Measurements from ENCODE around the gene SEC14L3.
"Not testable (repeated sequence)": the region's sequence is repeated elsewhere in the genome, so short reads cannot be mapped to it uniquely, and the experiment has no call there.

- TF ChIP-seq POLR2AphosphoS5 (IDR thresholded peaks at IDR 0.05); EP300 (IDR thresholded peaks at IDR 0.05; ENCODE audit: low read depth); POLR2A (IDR thresholded peaks at IDR 0.05): not testable (repeated sequence)
Observed at GRCh38 chr22:30451488-30451887, 20.3 kb downstream of the SEC14L3 start.
